GM18520 (cell line): ENCODE data around the gene ADGRB3.
"Not testable (repeated sequence)": the region's sequence is repeated elsewhere in the genome, so short reads cannot be mapped to it uniquely, and the experiment has no call there.

ENCODE experiments used
- ATAC-seq: cut with Tn5 transposase; IDR thresholded peaks from one replicate; pipeline ENCODE4 v1.9.1; 2021; ENCODE audit not compliant: unreplicated experiment

The ADGRB3 gene

GRCh38 chr6:68912805-68913204 lies 277.7 kb downstream of the ADGRB3 start:
- not testable (repeated sequence) for ATAC-seq

- ATAC-seq = no peak
Measured at GRCh38 chr6:68915586-68915985, 280.5 kb downstream of the ADGRB3 start.

- no peak for ATAC-seq
Measured at GRCh38 chr6:68919537-68919936, 284.5 kb downstream of the ADGRB3 start.

GRCh38 chr6:68941345-68941744 lies 306.3 kb downstream of the ADGRB3 start:
- ATAC-seq = no peak

- ATAC-seq = no peak
Measured at GRCh38 chr6:68947721-68948120, 312.6 kb downstream of the ADGRB3 start.

GRCh38 chr6:68951270-68951669 lies 316.2 kb downstream of the ADGRB3 start:
- ATAC-seq = no peak

- no peak for ATAC-seq
Measured at GRCh38 chr6:68958327-68958726, 323.2 kb downstream of the ADGRB3 start.

GRCh38 chr6:68967549-68968300 lies 332.6 kb downstream of the ADGRB3 start:
- peak; percentile 79 for ATAC-seq

- no peak for ATAC-seq
Measured at GRCh38 chr6:68968301-68968649, 333.2 kb downstream of the ADGRB3 start.

GRCh38 chr6:68973066-68973465 lies 338.0 kb downstream of the ADGRB3 start:
- no peak for ATAC-seq

GRCh38 chr6:68975064-68975463 lies 340.0 kb downstream of the ADGRB3 start:
- ATAC-seq = no peak

- no peak for ATAC-seq
Measured at GRCh38 chr6:68975816-68976215, 340.7 kb downstream of the ADGRB3 start.

- ATAC-seq = no peak
Measured at GRCh38 chr6:68976260-68976659, 341.2 kb downstream of the ADGRB3 start.

GRCh38 chr6:68978411-68978810 lies 343.3 kb downstream of the ADGRB3 start:
- no peak for ATAC-seq

- not testable (repeated sequence) for ATAC-seq
Measured at GRCh38 chr6:68981668-68982067, 346.6 kb downstream of the ADGRB3 start.

GRCh38 chr6:68988698-68989097 lies 353.6 kb downstream of the ADGRB3 start:
- ATAC-seq = no peak

GRCh38 chr6:68990317-68990716 lies 355.2 kb downstream of the ADGRB3 start:
- ATAC-seq = no peak

- ATAC-seq = no peak
Measured at GRCh38 chr6:68993911-68994310, 358.8 kb downstream of the ADGRB3 start.

- no peak for ATAC-seq
Measured at GRCh38 chr6:68994521-68994920, 359.4 kb downstream of the ADGRB3 start.

GRCh38 chr6:69005199-69005598 lies 370.1 kb downstream of the ADGRB3 start:
- no peak for ATAC-seq

GRCh38 chr6:69007781-69008180 lies 372.7 kb downstream of the ADGRB3 start:
- ATAC-seq = no peak

GRCh38 chr6:69012211-69012610 lies 377.1 kb downstream of the ADGRB3 start:
- no peak for ATAC-seq

GRCh38 chr6:69012876-69013275 lies 377.8 kb downstream of the ADGRB3 start:
- no peak for ATAC-seq
